ENCODE data around the gene AZI2. TPM values are rescaled to one million over a fixed set of nuclear protein-coding genes. Genes with fewer than 3 reads are reported as not detected.

The AZI2 gene
- total RNA-seq, 2 donors from 2014 or later = 44.9 to 48.7 TPM

DNA sequence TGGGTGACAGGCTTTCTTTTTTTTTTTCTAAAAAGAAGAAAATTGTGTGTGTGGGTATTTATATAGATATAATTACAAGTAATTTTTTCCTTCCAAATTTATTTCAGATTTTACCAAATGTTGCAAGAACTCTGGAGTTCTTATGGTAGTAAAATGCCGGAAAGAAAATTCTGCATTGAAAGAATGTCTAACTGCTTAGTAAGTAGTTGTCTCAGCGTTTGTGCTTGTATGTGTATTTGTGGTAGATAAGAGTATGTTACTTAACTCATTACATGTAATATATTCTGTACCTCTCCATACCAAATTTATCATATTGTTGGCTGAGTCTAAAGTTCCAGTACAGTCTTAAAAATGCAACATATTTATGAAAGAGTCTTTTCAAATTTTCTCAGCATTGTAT, 32.4 kb downstream of the AZI2 start:
- intact Hi-C loops (cut with DNase I) = no loop called here
- DNase-seq (no peak), ATAC-seq (no peak)

DNA sequence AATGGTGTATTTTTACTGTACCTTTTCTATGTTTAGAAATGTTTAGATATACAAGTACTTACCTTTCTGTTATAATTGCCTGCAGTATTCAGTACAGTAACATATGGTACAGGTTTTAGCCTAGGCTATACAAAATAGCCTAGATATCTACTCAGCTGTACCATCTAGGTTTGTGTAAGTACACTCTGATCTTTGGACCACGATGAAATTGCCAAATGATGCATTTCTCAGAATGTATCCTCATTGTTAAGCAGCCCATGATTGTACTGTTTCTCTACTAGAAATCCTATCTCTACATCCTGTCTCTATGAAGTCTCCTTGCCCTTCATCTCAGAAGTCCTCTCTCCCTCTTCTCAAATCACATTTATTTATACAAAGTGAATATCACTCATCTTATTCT, 32.9 kb downstream of the AZI2 start:
- ATAC-seq = no peak
- no peak for DNase-seq
- intact Hi-C loops (cut with DNase I) = no loop called here

DNA sequence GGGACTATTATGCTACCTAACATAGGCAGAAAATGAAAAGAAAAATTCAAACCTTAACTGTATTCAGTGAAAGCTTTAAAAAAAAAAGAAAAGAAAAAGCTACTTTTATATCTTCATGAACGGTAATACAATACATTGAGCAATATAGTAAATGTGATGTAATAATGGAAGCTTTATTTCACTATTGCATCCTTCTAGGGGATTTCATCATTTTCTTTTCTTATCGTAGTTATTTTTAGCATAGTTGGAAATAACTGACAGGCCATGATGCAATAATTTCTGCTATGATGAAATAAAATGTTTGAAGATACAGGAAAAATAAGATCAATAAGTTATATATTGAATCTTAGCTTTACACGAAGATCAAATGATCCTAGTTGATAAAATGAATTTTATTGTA, 40.4 kb downstream of the AZI2 start:
- DNase-seq (no peak), ATAC-seq (no peak)
- intact Hi-C loops (cut with DNase I) = no loop called here

DNA sequence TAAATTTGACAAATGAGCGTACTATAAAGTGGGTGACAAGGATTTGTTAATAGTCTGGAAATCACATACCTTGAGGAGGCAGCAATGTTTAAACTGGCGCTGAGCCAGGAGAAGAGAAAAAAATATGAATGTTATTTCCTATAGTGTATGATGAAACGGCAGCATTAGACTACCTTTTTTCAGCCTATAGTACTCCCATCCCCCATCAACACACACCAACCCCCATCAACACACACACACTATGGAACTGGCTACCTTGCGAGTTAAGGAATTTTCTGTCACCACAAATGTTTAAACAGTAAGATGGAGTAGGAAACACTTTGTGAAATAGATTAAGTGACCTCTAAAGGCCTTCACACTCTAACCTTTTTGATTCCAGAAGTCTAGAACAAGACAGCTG, 46.9 kb downstream of the AZI2 start:
- intact Hi-C loops (cut with DNase I) = no loop called here
- ATAC-seq (no peak), DNase-seq (no peak)

DNA sequence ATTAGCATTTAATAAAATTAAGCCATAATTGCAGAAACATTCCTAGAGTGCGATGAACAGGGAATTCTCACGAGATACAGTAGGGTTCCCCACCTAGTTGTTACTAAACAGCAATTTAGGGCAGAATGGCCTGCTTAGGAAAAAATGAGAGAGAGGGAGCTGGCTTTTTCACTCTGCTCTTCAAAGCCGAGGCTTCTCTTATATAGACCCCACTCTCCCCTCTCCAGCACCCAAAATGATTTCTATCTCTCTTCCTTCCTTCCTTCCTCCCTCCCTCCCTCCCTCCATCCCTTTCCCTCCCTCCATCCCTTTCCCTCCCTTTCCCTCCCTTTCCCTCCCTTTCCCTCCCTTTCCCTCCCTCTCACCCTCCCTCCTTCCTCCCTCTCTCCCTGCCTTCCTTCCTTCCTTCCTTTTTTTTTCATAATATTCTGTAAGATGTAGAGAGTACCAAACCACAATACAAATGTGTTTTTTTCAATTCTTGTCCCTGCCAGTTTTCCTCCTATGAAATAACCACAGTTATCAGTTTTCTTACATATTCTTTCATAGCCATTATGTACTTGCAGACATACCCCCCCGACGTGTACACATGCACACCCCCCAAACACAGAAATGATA, 48.2 kb downstream of the AZI2 start:
- no peak for DNase-seq
- ATAC-seq = no peak
- intact Hi-C loops (cut with DNase I) = no loop called here

DNA sequence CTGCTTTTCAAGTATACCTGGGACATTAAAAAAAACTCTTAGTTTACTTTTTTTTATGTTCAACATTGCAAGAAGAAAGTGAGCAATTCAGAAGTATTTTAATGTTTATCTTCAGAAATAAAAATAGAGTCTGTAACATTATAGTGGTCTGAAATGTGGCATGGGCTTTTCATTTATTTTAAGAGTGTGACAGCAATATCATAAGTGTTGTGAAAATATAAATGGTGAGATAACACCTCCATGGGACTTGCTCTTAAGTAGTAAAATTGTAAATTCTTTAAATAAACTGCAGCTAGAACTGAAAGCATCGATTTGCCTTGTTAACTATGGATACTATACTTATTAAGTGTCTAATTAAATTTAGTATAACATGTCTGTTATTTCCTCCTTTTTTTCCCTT, 48.9 kb downstream of the AZI2 start:
- no peak for ATAC-seq
- no peak for DNase-seq
- intact Hi-C loops (cut with DNase I) = no loop called here

DNA sequence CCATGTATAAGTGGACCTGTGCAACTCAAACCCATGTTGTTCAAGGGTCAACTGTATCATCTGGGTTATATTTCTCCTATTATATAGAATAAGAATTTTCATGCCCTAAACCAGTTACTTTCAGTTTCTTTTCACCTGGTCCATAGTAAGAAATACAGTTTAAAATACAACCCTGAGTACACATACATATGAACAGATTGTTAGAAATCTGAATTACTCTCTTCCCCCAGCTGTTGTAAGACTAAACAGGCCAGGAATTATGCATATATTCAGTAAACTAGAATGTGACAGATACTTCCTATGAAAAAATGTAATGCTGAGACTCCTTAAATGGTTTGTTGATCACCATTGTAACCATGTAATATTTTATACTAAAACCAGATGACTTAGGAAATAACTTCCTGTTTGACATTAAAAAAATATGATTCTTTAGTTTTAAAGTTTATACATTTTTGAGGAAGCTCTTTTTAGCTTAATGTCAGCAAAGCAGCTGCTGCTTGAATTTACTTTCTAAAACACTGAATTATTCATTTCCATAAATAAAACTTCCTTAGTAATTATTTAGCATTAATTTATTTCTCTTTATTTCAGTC, 52.6 kb downstream of the AZI2 start:
- ATAC-seq = no peak

DNA sequence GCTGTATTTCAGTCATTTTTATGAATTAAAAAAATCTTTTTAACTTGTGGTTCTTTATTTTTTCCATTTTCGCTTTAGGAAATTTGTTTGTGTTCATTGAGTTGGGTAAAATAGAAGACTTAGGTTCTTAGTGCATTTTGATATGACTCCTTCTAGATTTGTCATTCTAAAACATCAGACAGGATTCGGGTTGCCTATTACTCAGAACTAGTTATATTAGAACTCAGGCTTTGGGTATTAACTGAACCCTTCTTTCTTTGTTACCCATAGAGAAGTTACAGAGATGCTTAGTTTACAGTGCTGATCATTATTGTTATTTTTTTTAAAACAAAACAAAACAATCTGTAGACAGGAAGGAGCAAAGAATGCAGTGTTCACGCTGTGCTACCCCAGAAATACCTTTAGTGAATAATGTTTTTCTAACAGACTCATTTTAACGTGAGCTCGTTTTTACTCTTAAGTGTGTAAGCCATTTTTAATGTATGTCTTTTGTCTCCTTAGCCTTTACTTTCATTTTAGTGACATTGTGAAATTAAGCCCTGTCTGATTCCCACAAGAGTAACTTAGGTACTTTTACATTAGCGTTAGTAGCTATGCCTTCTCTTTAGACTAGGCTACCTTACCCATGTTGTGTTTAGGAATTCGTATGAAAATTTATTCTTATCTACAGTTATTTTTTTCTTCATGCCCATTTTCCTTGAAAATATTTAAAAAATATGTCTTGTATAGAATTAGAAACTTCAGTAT, 53.8 kb downstream of the AZI2 start:
- intact Hi-C loops (cut with DNase I) = no loop called here
- ATAC-seq (no peak), DNase-seq (no peak)

More for the DNA sequence above, 52.6 kb downstream of the AZI2 start:
- intact Hi-C loops (cut with DNase I) = no loop called here
- DNase-seq = no peak

DNA sequence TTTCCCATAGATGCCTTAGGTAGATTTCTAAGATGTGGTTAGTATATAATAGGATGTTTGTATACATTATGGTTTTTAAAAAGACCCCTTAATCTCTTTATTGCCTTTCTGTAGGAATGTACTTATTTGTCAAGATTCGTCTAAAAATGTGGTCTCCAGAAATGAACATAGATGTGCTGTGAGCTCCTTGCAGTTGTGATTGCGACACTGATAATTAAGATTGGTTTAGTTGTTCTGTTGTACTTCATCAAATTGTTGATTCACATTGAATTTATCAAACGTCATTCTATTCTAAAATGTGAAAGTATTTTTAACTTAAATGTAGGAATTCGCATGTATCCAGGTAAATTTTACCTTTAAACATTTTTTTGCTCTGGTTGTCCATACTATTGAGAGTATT, 56.0 kb downstream of the AZI2 start:
- ATAC-seq = no peak
- intact Hi-C loops (cut with DNase I) = no loop called here
- no peak for DNase-seq

DNA sequence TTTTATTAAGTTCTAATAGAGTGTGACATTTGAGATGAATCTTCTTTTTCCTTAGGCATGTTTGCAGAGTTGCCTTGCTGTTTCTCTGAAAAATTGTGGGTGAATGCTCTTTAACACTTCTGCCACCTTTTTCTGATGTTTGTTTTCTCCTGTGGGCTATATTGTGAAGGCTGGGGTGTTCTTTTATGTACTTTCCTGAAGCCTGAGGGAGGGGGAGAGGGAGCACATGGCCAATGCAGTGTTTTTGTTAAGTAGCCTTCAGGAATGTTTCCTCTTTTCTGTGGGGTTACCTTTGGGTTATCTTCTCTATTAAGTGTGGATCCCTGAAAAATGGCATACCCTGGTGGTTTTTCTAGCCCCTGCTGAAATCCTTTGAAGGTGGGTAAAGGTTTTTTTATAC, 57.0 kb downstream of the AZI2 start:
- ATAC-seq (no peak), DNase-seq (no peak)
- intact Hi-C loops (cut with DNase I) = no loop called here

DNA sequence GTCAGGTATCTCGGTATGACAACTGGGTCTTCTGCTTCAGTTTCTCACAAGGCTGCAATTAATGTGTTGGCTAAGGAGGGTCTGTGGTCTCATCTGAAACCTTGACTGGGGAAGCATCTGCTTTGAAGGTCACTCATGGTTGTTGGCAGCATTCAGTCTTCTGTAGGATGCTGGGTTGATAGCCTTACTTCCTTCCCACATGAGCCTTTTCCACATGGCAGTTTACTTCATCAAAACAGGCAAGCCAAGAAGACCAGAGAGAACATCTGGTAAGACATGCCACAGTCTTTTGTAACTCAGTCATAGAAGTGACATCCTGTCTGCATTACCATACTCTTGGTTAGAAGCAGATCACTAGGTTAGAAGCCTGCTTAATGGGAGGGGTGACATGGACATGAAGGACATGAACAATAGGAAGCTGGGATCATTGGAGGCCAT, 57.7 kb downstream of the AZI2 start:
- no peak for DNase-seq
- intact Hi-C loops (cut with DNase I) = no loop called here
- ATAC-seq = no peak

DNA sequence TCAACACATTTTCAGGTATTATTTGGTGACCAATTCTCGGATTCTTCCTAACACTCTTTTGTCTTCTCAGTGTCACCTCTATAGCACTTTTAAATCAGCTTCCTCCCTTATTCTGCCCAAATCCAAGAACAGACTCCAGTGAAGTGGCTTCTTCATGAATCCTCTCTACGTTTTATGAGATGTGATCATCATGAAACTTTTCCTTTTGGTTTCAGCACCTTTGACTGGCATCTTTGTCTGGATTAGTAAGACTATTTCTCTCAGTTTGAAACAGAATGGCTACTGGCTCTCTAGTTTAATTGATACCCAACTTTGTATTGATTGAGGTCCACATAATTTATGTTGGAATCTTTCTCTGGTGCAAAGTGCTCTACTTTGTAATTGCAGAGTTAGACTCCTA, 61.6 kb downstream of the AZI2 start:
- DNase-seq = no peak
- no peak for ATAC-seq
- intact Hi-C loops (cut with DNase I) = no loop called here

DNA sequence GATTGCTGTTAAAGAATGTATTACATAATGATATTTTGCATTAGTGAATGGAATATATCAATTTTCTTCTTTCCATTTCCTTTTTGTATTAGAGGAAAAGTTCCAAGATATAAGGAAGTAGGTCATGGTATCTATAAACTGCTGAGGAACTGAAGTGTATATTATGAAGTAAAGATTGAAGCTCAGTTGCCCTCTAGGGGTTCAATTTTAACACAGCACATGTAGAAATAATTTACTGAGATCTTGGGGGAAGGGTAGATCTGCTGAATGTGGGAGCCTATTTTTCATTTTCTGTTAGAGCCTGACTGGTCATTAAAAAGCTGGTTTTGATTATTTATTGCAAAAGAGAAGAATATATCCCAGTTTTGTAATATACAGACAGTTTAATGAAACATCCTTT, 62.0 kb downstream of the AZI2 start:
- intact Hi-C loops (cut with DNase I) = no loop called here
- ATAC-seq (peak; percentile 75 to 78), DNase-seq (no peak)

DNA sequence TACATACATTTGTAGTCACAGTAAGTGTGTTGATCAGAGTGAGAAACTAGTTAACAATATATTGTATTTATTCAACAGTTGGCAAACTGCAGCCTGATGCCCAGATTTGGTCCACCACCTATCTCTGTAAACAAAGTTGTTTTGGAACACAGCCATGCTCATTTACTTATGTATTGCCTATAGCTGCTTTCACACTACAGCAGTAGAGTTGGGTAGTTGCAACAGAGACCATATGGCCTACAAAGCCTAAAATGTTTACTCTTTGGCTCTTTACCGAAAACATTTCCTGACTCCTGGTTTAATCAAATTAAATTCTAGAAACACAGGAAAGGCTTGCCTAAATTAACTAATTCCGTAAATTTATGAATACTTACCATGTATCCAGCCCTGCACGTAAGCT, 67.8 kb downstream of the AZI2 start:
- intact Hi-C loops (cut with DNase I) = no loop called here

DNA sequence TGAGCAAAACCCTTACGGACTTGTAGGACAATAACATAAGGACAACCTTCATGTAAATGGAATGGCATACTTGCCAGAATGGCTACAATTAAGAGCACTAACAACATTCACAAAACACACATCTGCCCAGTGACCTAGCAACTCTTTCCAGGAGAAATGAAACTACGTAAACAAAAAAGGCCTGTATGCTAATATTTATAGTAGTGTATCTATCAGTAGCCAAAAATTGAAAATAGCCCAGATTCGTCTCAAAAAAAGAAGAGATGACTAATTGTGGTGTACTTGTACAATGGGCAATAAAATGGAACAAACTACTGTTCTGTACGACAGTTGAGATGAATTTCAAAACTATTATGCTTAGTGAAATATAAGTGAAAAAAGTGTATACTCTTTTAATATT, 68.9 kb downstream of the AZI2 start:
- ATAC-seq (no peak), DNase-seq (no peak)
- intact Hi-C loops (cut with DNase I) = no loop called here

More for the DNA sequence above, 67.8 kb downstream of the AZI2 start:
- DNase-seq (no peak), ATAC-seq (no peak)

DNA sequence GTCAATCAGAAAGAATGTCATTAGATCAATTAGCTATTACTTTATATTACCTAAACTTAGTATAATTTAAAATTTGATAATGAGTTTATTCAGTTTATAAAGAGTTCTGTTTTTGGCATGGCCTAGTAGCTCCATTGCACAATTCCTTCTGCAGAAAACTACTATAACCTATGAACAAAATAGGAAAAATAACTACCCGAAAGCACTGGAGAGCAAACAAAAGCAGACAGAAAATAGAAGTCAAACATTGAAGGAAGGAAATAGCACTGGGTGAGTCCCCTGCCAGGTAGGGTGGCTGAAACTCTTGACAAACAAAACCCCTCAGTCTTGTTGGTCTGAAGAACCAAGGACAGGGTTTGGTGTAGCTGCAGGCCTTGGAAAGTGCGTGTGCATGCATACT, 69.7 kb downstream of the AZI2 start:
- DNase-seq (no peak), ATAC-seq (no peak)
- intact Hi-C loops (cut with DNase I) = no loop called here

DNA sequence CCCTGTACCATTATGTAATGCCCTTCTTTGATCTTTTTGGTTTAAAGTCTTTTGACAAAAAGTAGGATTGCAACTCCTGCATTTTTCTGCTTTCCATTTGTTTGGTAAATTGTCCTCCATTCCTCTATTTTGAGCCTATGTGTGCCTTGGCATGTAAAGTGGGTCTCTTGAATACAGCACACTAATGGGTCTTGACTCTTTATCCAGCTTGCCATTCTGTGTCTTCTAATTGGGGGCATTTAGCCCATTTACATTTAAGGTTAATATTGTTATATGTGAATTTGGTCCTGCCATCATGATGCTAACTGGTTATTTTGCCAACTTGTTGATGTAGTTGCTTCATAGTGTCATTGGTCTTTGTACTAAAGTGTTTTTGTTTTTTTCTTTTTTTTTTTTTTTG, 74.8 kb downstream of the AZI2 start:
- DNase-seq (no peak), ATAC-seq (no peak)
- intact Hi-C loops (cut with DNase I) = no loop called here
